ENCODE results near the gene NID1. TPM values are rescaled to one million over a fixed set of nuclear protein-coding genes. Genes with fewer than 3 reads are reported as not detected.

The NID1 gene
- total RNA-seq, 1 experiment from 2014 or later, result 0.32 TPM

DNA sequence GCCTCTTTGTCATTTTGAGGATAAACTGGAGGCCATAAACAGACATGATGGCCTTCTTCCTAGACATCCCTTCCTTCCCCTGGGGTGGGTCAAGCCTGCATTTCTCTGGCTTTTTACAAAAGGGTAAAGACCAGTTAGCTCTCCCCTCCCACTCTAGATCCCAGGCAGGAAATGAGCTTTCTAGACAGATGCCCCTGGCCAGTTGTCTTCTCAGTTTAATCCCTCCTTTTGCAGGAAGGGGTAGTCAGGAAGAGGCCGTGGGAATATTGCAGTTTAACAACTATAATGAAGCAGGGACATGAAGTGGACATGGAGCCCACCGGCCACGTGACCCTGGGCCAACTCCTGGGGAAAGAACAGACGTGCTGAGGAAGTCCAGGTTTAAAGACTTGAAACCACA is 85.7 kb downstream of the NID1 start (continued):
- TF ChIP-seq, protein P1, sequence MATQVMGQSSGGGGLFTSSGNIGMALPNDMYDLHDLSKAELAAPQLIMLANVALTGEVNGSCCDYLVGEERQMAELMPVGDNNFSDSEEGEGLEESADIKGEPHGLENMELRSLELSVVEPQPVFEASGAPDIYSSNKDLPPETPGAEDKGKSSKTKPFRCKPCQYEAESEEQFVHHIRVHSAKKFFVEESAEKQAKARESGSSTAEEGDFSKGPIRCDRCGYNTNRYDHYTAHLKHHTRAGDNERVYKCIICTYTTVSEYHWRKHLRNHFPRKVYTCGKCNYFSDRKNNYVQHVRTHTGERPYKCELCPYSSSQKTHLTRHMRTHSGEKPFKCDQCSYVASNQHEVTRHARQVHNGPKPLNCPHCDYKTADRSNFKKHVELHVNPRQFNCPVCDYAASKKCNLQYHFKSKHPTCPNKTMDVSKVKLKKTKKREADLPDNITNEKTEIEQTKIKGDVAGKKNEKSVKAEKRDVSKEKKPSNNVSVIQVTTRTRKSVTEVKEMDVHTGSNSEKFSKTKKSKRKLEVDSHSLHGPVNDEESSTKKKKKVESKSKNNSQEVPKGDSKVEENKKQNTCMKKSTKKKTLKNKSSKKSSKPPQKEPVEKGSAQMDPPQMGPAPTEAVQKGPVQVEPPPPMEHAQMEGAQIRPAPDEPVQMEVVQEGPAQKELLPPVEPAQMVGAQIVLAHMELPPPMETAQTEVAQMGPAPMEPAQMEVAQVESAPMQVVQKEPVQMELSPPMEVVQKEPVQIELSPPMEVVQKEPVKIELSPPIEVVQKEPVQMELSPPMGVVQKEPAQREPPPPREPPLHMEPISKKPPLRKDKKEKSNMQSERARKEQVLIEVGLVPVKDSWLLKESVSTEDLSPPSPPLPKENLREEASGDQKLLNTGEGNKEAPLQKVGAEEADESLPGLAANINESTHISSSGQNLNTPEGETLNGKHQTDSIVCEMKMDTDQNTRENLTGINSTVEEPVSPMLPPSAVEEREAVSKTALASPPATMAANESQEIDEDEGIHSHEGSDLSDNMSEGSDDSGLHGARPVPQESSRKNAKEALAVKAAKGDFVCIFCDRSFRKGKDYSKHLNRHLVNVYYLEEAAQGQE (IDR thresholded peaks at IDR 0.05; ENCODE audit: low read depth), result no peak
- no peak for TF ChIP-seq EGR1 (IDR thresholded peaks at IDR 0.05; ENCODE audit: low read depth)
- no peak for TF ChIP-seq POLR2AphosphoS5 (IDR thresholded peaks at IDR 0.05; ENCODE audit: low read depth, low read length)

DNA sequence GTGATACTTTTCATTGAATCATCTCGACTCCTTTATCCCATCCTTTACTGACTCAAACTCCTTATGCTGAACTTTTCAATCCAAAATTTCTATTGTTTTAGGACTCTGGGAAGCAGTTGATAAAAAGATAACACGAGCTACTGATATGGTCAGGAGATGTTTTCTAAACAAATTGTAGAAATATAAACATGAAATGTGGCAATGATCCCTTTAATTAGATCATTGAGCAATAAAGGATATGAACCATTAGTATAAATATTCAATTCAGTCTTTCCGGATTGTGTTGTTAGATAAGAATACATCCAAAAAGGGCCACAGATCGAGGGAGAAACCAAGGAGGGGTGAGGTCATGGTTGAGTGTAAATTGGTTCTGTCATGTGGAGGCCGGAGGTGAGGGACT is 88.4 kb downstream of the NID1 start:
- DNase-seq (ENCODE audit: low read depth, low spot score), result no peak
- H2AFZ ChIP-seq (ENCODE audit: low read depth, low read length, poor library complexity, severe bottlenecking), result no peak overlapping the region
- no peaks in the 10 kb centered on the region for H3K27me3 ChIP-seq (ENCODE audit: insufficient read depth, low read length)
- H3K4me2 ChIP-seq (ENCODE audit: low read length), result no peak overlapping the region
- peaks cover 4 to 6% of the 10 kb centered on the region in 2 experiments for H3K4me1 ChIP-seq (ENCODE audit: control insufficient read depth in 1 of 2, insufficient read depth in 2 of 2, low read length in 2 of 2)
- RAD21 ChIA-PET (ENCODE audit: low non-redundant PET in 1 of 2, low total read pairs in 2 of 2, uncharacterized antibody in 2 of 2, unreplicated experiment in 2 of 2), result no interaction called here
- BruUV-seq (replicated peaks), result no TSS peak
- no peak overlapping the region for H3K9ac ChIP-seq (ENCODE audit: low read length)
- no peak for TF ChIP-seq JUND (IDR thresholded peaks at IDR 0.05)
- TF ChIP-seq FOSL1 (IDR thresholded peaks at IDR 0.05; ENCODE audit: low read depth), result no peak
- no peak for TF ChIP-seq CBX3 (IDR thresholded peaks at IDR 0.05; ENCODE audit: low read depth)
- TF ChIP-seq CEBPB (IDR thresholded peaks at IDR 0.05; ENCODE audit: low read depth), result no peak
- no peak for TF ChIP-seq SP1 (IDR thresholded peaks at IDR 0.05; ENCODE audit: low read depth)
- TF ChIP-seq, protein P2, sequence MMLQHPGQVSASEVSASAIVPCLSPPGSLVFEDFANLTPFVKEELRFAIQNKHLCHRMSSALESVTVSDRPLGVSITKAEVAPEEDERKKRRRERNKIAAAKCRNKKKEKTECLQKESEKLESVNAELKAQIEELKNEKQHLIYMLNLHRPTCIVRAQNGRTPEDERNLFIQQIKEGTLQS (IDR thresholded peaks at IDR 0.05), result no peak
- no peaks in the 10 kb centered on the region for H3K9me2 ChIP-seq (ENCODE audit: insufficient read depth)
- ATAC-seq, result no peak
- POLR2A ChIA-PET, result no interaction called here
- CTCF ChIA-PET, result no interaction called here
- H3K9me3 ChIP-seq (ENCODE audit: control insufficient read depth in 1 of 2, insufficient read depth in 1 of 2, low read depth in 1 of 2, low read length in 2 of 2), result no peaks in the 10 kb centered on the region
- H3K79me2 ChIP-seq (ENCODE audit: insufficient read depth, low read length), result no peaks in the 10 kb centered on the region
- intact Hi-C loops (cut with micrococcal nuclease), result loop anchor here (10.0 kb wide), 1 partner anchor 722 kb away; no protein-coding TSS in a partner anchor
- no peaks in the 10 kb centered on the region for H4K20me1 ChIP-seq (ENCODE audit: insufficient read depth)
- no peaks in the 10 kb centered on the region for H3K36me3 ChIP-seq (ENCODE audit: control insufficient read depth in 1 of 2, insufficient read depth in 2 of 2, low read length in 2 of 2)
- H3K27ac ChIP-seq (ENCODE audit: low read depth, low read length), result no peak overlapping the region
- no peak overlapping the region for H3K4me3 ChIP-seq (replicated peaks in 1 of 2; ENCODE audit: low read depth in 1 of 2, low read length in 2 of 2)

All from HCT116 (cell line).